ENCODE measurements around the gene SPRR2A.
"Not testable (repeated sequence)": the region's sequence is repeated elsewhere in the genome, so short reads cannot be mapped to it uniquely, and the experiment has no call there.

The SPRR2A gene

GRCh38 chr1:153024413-153024812 lies 32.9 kb downstream of the SPRR2A start:
- no peak for DNase-seq (ENCODE audit: low spot score)

DNA sequence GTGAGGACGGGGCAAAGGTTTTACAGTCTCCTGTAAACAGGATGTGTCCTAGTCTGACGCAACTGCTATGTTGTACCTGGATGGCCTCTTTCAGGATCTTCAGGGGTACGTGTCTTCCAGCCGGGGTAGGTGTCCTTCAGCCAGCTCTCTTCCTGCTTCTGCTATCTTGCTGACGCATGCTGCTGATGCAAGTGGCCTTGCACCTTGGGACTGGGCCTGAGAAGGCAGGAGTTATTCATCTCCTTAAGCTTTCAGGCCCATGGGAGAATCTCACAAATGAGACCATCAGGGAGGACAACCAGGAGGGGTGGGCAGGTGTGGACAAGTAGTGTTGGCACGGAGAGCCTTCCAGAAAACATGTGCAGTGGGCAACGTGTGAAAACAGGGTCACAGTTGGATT lies 34.2 kb downstream of the SPRR2A start:
- no peak for DNase-seq (ENCODE audit: low spot score)

DNA sequence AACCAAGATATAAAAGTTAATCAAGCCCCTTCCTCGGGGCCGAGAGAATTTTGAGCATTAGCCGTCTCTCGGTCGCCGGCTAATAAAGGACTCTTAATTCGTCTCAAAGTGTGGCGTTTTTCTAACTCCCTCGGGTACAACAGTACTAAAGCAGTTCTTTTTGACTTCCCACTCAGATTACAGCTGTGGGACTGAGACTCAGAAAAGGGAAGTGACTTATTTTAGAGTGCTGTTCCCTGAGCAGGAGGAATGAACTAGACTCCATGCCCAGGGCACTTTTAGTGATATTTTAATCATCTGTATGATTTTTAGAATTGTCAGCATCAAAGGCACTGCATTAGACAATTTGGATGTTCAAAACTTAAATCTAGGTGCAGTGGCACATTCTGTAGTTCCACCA lies 35.0 kb downstream of the SPRR2A start:
- DNase-seq (ENCODE audit: low spot score), result not testable (repeated sequence)

DNA sequence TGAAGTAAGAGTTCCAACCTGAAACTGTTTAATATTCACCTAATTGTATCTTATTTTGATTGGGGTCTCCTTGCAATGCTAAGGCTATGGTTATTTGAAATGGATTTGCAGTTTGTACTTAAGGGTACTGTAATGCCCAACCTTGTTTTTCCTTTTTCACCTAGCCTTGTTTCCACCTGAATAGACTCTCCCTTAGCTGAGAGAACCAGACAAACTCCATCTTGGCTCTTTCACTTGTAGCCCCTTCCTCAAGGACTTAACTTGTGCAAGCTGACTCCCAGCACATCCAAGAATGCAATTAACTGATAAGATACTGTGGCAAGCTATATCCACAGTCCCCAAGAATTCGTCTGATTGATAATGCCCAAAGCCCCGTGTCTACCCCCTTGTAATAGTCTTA lies 35.5 kb downstream of the SPRR2A start:
- not testable (repeated sequence) for DNase-seq (ENCODE audit: low spot score)

DNA sequence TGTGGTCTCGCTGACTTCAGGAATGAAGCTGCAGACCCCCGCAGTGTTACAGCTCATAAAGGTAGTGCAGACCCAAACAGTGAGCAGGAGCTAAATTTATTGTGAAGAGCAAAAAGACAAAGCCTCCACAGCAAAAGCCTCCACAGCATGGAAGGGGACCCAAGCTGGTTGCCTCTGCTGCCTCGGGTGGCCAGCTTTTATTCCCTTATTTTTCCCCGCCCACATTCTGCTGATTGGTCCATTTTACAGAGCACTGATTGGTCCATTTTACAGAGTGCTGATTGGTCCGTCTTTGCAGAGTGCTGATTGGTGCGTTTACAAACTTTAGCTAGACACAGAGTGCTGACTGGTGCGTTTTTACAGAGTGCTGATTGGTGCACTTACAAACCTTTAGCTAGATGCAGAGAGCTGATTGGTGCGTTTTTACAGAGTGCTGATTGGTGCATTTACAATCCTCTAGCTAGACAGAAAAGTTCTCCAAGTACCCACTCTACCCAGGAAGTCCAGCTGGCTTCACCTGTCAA lies 46.0 kb downstream of the SPRR2A start:
- not testable (repeated sequence) for DNase-seq (ENCODE audit: low spot score)

Measured in HuH-7.5 (cell line).